GM21723 (cell line): ENCODE results near the gene KY.

ENCODE experiments used
- ATAC-seq: cut with Tn5 transposase; IDR thresholded peaks from one replicate; pipeline ENCODE4 v1.9.1; 2021; ENCODE audit warnings: mild to moderate bottlenecking, moderate library complexity; ENCODE audit not compliant: unreplicated experiment

Gene KY

DNA sequence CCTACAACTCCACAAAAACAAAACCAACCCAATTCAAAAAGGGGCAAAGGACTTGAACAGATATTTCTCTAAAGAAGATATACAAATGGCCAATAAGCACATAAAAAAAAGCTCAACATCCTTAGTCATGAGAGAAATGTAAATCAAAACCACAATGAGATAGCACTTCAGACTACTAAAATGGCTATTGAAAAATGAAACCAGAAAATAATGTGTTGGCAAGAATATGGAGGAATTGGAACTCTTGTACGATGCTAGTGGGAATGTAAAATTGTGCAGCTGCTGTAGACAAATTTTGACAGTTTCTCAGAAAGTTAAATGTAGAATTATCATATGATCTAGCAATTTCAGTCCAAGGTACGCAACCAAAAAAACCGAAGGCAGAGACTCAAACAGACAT is 29.0 kb downstream of the KY start:
- ATAC-seq = no peak

DNA sequence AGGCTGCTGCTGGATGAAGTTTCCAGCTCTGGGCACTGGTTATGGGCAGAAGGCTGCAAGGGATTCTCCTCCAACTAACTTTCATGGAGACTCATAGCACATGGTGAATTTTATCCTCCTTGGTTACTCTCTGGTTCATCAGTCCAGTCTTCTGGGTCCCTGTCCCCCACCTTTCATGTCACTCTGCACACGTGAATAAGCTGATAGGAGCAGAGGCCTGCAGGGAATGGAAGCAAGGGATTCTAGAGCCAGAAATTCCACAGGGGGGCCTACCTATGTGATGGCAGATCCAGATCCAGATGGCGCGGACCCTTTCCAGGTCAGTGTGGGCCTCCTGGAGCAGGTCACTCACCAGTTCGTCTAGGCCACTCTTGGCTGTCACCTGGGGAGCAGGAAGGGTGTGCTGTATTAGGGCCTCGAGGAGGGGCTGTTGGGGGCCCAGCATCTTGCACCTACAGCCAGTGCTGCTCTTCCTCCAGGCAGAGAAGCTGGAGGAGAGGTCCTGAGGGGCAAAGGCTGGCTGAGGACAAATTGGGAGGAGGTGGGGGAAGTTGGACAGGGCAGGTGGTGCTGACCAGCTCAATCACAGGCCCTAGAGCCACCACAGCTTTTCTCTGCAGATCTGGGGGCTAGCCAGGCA is 30.2 kb downstream of the KY start:
- ATAC-seq = no peak

DNA sequence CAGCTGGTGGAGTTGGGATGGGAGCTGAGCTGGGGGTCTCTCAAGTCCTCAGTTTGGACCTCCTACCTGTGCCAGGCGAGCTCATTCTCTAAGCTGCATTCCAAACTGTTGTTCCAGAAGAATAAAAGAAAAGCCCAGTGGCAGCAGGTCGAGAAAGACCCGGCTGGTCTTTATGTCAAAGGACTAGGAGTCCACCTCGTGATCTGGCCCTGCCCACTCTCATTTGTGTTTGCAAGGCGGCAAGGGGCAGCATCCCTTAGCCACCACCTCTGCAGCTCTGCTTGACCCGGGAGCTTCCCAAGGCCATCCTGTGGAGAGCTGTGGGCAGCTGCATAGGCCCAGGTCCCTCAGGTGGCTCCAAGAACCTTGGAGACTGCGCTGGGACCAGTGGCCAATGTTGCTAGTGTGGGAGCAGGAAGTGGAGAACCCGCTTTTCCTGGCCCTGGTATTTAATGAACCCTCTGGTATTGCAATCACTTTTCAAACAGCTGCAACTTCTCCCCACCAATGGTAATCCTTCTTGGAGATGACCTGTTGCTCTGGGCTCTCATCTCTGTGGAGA is 30.9 kb downstream of the KY start:
- ATAC-seq = no peak

DNA sequence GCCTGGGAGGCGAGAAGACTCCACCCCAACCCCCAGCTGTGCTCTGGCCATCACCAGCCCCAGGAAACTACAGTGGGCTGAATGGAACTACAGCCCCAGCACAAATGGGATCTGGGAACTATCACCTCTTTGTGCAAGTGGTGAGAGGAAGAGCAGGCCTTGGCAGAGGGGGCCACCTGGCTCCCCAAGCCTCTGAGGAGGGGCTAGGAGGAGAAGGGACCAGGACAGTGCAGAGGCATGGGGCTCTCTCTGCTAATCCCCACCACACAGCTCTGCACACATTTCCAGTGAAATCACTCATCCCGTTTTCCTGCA is 31.6 kb downstream of the KY start:
- ATAC-seq = no peak

DNA sequence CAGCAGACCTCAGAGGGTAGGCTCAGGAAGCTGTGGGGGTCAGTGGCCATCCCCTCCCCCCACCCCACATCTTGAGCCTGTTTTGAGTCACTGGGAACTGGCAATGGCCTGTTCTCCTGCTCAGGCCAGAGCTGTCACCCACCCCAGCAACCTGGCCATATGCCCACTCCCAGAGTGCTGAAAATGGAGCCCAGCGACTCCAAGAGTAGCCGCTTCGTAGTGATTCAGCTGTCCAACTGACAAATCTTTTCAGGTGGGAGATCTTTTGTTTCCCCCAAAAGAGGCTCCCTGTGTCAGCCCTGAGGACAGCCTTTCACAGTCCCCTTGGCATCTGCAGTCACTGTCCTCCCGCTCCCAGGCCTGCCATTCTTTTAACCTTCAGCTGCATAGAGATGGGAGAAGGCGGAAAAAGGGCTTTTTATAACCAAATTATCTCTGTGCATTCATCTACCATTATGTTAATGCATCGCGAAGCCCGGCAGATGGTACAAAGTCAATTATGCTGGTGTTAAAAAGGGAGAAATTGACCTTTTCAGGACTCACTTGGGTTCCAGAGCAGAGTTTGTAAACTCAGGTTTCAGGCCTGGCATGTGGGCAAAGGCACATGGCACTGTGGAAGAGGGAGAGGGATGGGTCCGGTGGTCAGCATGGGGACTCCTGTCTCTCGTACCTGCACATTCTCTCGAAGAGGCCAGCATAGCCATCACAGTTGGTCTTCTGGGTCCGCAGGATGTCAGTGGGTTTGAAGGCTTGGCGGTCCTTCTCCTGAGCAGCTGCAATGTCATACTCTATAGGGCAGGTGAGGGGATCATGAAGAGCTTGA is 32.1 kb downstream of the KY start:
- ATAC-seq = no peak

DNA sequence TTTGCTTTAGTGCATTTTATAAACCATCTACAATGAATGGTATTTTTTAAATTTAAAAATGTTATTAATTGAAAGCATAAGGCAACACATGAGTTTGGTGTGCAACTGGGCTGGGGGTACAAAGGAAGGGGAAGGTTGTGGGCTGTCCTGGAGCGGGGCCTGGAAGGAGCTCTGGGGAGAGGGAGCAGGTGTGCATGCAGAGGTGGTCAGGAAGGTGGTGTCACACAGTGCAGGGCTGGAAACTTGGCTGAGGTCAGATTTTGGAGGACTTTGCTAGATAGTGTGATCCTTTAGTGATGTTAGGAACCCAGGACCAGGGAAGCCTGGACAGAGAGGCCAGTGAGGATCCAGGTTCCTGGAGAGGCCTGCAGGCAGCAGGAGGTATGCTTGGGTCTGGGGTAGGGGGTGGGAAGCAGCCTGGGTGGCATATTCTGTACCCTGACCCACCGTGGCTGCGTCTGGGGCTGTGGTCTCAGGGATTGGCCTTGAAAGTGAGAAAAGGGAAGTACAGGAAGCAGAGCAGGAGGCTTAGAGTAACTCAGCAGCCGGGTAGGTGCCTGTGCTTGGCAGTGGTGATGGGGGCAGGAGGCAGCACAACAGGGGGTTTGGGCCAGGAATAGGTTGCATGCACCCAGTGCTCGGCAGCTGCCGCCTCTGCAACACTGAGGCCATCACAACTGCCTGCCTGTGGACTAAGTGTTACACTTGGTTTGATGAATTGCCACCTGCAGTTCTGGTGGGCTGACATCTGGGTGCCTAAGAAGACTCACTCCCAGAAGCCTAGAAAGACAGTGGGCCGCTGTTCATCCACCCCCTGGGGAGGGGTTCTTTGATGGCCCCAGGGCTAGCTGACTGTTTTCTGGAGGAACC is 33.0 kb downstream of the KY start:
- no peak for ATAC-seq

DNA sequence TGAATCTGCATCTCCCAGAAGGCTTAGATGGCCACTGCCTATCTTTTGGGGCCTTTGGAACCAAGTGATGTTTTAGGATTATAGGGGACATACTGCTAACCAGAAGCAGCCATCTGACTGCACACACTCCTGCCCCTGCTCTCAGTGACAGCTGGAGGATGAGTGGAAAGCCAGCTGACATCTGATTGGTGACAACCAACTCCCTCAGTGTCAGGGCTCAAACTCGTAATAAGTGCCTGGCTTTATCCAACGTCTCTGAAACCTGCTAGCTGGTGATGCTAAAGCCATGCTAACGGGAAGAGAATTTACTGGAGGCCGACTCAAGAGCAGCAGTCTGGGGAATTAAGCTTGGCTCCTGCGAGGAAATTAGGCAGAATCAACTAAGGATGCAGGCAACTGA is 35.1 kb downstream of the KY start:
- ATAC-seq = no peak

DNA sequence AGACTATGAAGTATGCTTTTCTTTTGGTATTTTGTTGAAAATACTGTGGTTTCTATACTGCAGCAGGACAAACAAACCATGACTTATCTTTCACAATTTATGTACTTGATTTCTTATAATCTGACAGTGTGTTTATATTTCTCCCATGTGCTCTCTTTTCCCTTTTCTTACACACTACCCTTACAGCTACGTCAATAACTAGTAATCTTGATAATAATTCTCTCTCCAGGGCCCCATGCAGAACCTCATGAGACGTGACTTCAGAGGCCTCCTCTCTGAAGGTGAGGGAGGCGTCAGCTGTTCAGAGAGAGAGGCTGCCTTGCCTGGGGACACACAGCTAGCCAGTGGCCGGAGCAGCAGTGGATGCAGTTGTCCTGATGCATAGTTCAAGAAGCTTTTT is 35.9 kb downstream of the KY start:
- no peak for ATAC-seq

DNA sequence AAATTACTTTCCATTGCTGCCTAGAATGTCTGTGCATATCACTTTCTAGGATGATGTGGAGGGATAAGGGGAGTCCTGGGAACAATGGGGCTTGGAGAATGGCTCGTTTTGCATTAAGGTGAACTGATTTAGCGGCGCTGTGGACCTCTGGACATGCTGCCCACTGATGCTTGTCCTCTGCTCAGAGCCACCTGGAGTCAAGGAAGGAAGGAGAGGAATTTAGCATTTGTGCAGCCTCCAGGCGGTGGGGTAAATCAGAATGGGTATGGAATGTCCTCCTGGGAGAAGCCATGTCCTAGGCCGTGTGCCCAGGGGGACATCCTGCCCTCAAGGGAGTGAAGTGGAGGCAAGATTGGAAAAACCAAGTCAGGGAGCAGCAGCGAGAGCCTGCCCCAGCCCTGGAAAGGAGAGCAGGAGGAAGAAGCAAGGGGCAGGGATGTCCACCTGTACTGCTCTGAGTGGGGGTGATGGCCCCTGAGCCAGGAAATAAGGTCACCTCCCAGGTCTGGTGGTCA is 37.8 kb downstream of the KY start:
- ATAC-seq = no peak

DNA sequence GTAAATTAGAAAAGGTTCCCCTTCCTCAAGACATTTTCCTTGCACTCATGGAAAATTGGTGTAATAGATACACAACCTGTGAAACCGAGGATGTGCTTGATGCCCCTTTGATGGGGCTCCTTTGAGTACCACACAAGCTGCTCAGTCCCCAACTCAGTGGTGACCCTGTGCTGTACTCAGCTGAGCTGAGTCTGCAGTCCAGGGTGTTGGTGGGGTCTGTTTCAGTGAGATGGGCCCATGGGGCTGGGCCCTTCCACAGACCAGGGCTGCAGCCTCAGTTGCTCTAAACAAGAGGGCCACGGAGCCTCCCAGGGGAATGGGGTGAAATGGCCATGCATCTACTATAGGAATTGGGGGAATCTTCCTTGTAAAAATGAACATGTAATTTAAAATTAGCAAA is 39.3 kb downstream of the KY start:
- no peak for ATAC-seq

DNA sequence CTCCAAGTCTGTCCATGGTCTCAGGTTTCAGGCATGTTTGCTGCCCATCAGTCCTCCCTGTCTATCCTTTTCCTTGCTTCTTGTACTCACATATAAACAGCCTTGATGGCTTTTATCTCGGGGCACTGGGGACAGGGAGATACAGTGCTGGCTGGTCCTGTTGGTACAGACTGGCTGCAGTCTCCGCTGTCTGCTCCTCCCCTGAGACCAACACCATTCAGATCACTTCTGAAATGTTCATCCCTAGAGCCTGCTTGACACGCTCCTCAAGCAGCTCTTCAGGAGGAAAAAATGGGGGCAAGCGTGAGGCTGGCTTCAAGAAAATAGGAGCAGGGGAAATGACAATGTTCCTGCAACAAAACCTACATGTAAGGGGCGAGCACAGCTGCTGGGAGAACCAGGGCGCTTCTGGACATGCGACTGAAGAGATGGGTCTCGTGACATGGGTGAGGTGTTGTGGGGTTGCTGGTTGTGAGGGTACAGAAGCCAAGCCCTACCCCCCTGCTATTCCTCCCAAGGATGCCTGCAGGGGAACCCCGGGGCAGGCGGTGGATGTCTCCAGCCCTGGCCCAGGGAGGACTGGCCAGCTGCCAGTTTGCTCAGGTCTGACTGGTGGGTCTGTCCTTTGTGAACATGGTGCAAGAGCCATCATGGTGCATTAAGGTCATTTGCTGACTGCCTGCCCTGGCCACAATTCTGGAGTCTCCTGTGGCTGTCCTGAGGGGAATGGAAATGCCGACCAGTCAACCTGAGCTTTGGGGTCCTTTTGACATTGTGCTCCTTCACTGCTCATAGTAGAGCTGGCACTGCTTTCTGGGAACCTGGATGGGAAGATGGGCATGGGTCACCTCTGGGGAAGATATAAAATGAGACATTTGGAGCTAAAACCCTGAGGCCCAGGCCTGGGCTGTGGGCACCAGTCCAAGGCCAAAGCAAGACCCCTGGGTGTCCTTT is 40.1 kb downstream of the KY start:
- no peak for ATAC-seq

DNA sequence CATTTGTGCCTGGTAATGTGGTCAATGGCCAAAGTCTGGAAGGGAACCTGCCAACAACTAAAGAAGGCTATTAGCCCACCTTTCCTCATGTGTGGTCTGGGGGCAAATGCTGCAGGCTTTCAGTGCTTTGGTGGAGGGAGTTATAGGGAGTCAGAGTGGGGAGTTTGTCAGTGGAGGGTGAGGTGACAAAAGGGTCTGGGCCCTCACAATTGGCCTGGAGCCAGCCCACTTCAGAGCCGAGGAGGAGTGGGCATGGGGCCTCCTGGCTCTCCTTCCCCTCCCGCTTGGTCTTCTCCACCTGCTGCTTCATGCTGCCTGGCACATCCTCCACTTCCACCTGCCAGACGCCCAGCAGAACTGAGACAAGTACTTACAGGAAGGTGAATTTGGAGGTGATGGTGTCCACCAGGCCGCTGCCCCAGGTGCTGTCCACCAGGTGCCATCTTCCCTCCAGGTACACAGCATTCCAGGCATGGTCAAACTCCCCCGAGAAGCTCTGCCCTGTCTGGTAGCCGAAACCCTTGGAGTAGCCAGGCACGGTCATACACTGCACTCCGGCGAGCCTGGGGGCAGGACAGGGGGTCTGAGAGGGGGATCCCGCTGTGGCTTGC is 40.9 kb downstream of the KY start:
- no peak for ATAC-seq

DNA sequence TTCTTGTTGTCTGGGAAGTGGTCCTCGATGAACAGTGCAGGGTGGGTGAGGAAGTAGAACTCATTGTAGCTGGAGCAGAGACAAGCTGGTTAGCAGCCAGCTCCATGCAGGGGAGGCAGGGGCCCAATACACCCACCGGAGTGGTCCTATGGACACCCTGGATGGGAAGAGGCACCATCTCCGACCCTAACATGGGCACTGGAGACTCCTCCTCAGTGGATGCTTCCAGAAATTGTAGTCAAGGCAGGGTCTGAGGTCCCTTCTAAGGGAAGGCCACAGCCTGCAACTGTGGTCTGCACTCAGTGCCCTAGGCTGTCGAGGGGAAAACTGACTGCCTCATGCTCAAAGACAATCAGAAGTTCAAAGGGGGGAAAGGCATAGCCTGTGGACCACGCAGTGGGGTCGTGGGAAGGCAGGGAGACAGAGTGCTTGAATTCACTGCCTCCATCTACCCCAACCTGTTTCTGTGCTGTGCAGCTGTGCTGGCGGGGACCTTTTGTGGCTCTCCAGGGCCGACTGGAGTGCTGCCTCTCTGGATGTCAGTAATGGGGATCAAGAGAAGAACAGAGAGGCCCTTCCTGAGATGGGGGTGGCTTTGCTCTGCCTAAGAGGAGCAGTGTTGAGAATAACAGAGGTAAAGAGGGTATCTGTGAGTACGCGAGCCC is 41.9 kb downstream of the KY start:
- ATAC-seq = no peak

DNA sequence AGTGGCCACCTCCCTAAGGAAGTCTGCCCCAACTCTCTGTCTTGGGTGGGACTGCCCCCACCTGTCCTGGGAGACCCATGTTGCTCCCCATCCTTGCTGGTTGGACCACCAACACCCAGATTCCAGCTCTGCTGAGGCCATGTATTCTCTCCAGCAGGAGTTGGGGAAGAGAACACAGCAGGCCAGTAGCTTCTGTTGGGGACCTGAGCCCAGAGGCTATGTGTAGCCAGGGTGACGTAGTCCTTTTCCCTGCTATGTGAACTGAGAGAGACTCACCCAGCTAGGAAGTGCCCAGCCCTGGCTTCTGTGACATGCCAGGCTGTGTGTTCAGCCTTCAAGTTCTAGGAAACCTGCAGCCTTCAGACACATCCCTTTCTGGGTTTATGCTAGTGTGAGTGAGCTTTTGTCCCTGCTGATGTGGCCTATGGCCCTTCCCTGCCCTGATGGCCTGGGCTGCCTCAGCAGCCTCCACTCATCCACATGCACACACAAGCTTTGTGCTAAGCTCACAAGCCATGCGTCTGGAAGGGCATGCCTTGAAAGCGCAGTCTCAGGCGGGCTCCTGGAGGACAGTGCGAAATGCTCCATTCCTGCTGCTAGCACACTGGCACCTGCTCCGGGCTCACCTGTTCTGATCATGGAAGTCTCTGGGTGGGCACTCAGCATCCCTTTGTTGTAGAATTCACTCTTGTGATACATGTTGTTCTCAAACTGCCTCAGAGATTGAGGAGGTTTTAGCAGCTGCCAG is 42.6 kb downstream of the KY start:
- no peak for ATAC-seq

DNA sequence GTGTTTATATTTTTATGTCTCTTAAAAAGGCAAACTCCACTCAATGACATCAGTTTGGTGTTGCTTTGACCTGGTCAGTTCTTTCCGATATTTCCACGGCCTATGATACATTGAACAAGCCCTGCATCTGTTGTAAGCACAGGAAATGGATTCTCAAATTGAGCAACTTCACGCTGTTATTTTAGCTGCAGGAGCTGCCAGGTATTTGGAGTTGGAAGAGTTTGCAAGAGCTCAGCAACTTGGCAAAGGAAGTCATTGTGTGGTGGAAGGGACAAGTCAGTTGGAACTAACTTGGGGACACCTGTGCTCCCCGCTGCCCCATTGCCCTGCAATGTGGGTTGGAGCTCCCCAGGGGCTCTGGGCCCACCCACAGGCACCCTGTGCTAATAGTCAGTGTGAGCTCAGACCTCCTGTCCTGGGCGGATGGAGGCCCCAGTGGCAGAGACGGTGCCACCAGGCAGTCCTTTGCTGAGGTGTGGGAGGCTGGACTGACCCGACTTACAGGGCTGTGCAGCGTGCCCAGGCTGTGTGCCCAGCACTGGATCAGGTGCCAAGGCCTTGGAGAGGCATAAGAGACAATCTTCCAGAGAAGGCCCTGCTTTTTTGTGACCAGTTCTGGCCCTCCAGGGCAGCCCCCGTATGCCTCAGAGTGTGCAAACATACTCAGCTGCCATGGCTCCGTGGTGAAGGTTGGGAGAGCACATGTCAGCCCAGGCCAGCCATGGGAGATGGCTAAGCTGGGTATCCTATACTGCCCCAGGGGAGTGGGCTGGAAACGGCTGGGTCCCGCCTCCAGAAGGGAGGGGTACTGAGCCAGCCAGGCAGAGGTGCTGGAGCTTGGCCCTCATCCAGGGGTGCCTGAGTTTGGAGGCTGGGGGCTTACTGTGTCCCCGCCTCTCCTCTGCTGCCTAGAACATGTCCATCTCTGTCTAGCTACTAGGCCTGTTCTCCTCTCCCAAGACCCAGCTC is 43.5 kb downstream of the KY start:
- ATAC-seq = no peak

DNA sequence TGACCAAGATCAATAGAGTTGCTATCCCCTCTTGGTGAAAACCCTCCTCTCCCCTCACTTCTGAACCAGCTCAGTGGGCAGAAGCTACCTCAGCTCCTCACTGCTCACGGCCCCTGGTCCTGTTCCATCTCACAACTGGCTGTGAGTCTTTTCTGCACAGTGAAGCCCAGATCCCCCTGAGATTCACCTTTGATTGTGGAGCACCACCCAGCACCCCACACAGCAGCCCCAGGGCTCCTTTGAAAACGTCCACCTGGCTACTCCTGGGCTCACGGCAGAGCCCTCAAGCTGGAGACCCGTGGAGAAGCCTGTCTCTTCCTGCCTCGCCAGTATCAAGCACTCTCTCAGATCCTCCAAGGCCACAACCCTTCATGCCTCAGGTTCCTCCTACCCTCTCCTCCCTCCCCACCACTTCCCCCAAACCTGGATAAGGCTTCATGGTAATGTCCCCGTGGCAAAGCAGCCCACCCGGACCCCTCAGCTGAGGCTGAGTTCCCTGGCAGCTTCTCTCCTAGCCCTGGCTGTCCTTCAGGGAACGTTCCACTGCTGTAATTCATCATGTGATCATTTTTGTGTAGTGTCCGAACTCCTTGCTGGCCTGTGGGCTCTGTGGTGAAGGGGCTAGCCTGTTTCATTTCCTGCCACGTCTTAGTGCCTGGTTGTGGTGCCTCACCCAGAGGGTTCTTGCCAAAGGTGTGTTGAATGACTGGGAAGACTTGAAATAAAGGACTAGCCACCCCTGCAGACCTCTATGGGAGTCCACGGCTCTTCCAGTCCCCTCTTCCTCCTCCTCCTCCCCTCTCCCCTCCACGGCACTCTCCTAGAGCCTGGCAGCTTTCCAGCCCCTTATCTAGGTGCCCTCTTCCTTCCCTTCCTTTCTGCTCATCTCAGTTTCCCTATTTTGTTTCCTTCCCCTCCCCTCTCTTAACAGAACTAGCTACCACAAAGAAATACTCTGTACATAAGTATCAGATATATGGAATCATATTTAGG is 44.5 kb downstream of the KY start:
- no peak for ATAC-seq
